ENCODE measurements around the gene OR52E4. TPM values are rescaled to one million over a fixed set of nuclear protein-coding genes. Genes with fewer than 3 reads are reported as not detected.

OR52E4 gene
- total and polyA plus RNA-seq, 2 of the 13 experiments (the other 11 are each of a cell fraction or from before 2014, with no cell fraction given) = not detected

GRCh38 chr11:5831196-5831829 lies 49.1 kb upstream of the OR52E4 start:
- WGBS (ENCODE audit: low lambda C conversion rate) = 12% methylated on average over 2 of the region's 6 CpGs
- Histone ChIP-seq H3K4me1 (ENCODE audit: insufficient read depth, low read length) (no peaks in the 10 kb centered on the region), H4K20me1 (ENCODE audit: insufficient read depth, low read length) (no peaks in the 10 kb centered on the region), H3K27ac (ENCODE audit: extremely low read length, insufficient read depth, low read length) (no peak overlapping the region), H3K4me2 (ENCODE audit: low read depth, low read length) (no peak overlapping the region), H3K4me3 (replicated peaks in 1 of 3; ENCODE audit: insufficient read depth in 1 of 3, low read depth in 2 of 3, low read length in 3 of 3) (no peak overlapping the region), H3K36me3 (replicated peaks in 1 of 2; ENCODE audit: control insufficient read depth in 1 of 2, insufficient read depth in 2 of 2, low read length in 2 of 2) (no peaks in the 10 kb centered on the region), H3K79me2 (ENCODE audit: insufficient read depth, low read length) (no peaks in the 10 kb centered on the region), H2AFZ (ENCODE audit: low read length) (no peak overlapping the region), H3K27me3 (ENCODE audit: control insufficient read depth in 1 of 2, insufficient read depth in 2 of 2, low read length in 2 of 2) (peaks cover 0 to 16% of the 10 kb centered on the region in 2 experiments; a peak in 1 of 5 replicates), H3K9ac (ENCODE audit: insufficient read depth, low read depth, low read length) (no peak overlapping the region), H3K9me3 (ENCODE audit: low read length) (no peaks in the 10 kb centered on the region)
- FAIRE-seq (no peak), DNase-seq (ENCODE audit: low spot score) (no peak), ATAC-seq (no peak)
- CTCF ChIA-PET (ENCODE audit: low intra/inter-chr PET ratio, low total read pairs) = no interaction called here
- intact Hi-C loops (cut with micrococcal nuclease; ENCODE audit: unreplicated experiment) (no loop called here), in situ Hi-C loops (cut with HindIII; ENCODE audit: extremely low pct_ligation_motif_present, low pct_unique_long_range_greater_than_20kb) (no loop called here)
- POLR2A ChIA-PET = no interaction called here
- no peak for TF ChIP-seq ZNF619 (CRISPR knock-in tag; IDR thresholded peaks at IDR 0.05)
- no peak for TF ChIP-seq TBX2 (CRISPR knock-in tag; IDR thresholded peaks at IDR 0.05; ENCODE audit: borderline replicate concordance)
- no peak for TF ChIP-seq HDAC2 (CRISPR knock-in tag; IDR thresholded peaks at IDR 0.05)
- no peak for TF ChIP-seq ZNF577 (CRISPR knock-in tag; IDR thresholded peaks at IDR 0.05; ENCODE audit: borderline replicate concordance, low read depth)
- no peak for TF ChIP-seq ZBTB44 (CRISPR knock-in tag; IDR thresholded peaks at IDR 0.05)
- BruUV-seq (replicated peaks) = no TSS peak

- CTCF ChIA-PET (ENCODE audit: low intra/inter-chr PET ratio, low total read pairs) = no interaction called here
- Histone ChIP-seq H4K20me1 (ENCODE audit: insufficient read depth, low read length) (no peaks in the 10 kb centered on the region), H2AFZ (ENCODE audit: low read length) (no peak overlapping the region), H3K27ac (ENCODE audit: extremely low read length, insufficient read depth, low read length) (no peak overlapping the region), H3K4me2 (ENCODE audit: low read depth, low read length) (no peak overlapping the region), H3K27me3 (ENCODE audit: control insufficient read depth in 1 of 2, insufficient read depth in 2 of 2, low read length in 2 of 2) (peaks cover 0 to 16% of the 10 kb centered on the region in 2 experiments; a peak in 1 of 5 replicates), H3K9me3 (ENCODE audit: low read length) (no peaks in the 10 kb centered on the region), H3K4me3 (replicated peaks in 1 of 3; ENCODE audit: insufficient read depth in 1 of 3, low read depth in 2 of 3, low read length in 3 of 3) (no peak overlapping the region), H3K36me3 (replicated peaks in 1 of 2; ENCODE audit: control insufficient read depth in 1 of 2, insufficient read depth in 2 of 2, low read length in 2 of 2) (no peaks in the 10 kb centered on the region), H3K79me2 (ENCODE audit: insufficient read depth, low read length) (no peaks in the 10 kb centered on the region), H3K4me1 (ENCODE audit: insufficient read depth, low read length) (no peaks in the 10 kb centered on the region), H3K9ac (ENCODE audit: insufficient read depth, low read depth, low read length) (no peak overlapping the region)
- POLR2A ChIA-PET = no interaction called here
- no peak for FAIRE-seq
- BruUV-seq (replicated peaks) = no TSS peak
- WGBS (ENCODE audit: low lambda C conversion rate) = 13% methylated on average over 2 of the region's 2 CpGs
- in situ Hi-C loops (cut with HindIII; ENCODE audit: extremely low pct_ligation_motif_present, low pct_unique_long_range_greater_than_20kb) (no loop called here), intact Hi-C loops (cut with micrococcal nuclease; ENCODE audit: unreplicated experiment) (no loop called here)
- DNase-seq (ENCODE audit: low spot score) = no peak
- ATAC-seq = no peak
- TF ChIP-seq ZNF672 (CRISPR knock-in tag; IDR thresholded peaks at IDR 0.05) (no peak), ZNF775 (CRISPR knock-in tag; IDR thresholded peaks at IDR 0.05; ENCODE audit: borderline replicate concordance) (no peak), ZNF350 (CRISPR knock-in tag; IDR thresholded peaks at IDR 0.05; ENCODE audit: borderline replicate concordance, low read depth) (no peak), MXD1 (CRISPR knock-in tag; IDR thresholded peaks at IDR 0.05) (no peak), ZBTB33 (CRISPR knock-in tag; IDR thresholded peaks at IDR 0.05) (no peak), ZBTB49 (CRISPR knock-in tag; IDR thresholded peaks at IDR 0.05; ENCODE audit: borderline replicate concordance) (no peak), SNAPC2 (CRISPR knock-in tag; IDR thresholded peaks at IDR 0.05) (no peak)
Observed at GRCh38 chr11:5833446-5833845, 47.0 kb upstream of the OR52E4 start.

Data from HepG2 (cell line).